ENCODE measurements around the gene SNRPB2.

- TF ChIP-seq CTCF (IDR thresholded peaks at IDR 0.05) (no peak), POLR2A (IDR thresholded peaks at IDR 0.05) (no peak)
Observed at GRCh38 chr20:16760431-16761304, 30.8 kb downstream of the SNRPB2 start.
